GM23338 (cell line): Measurements from ENCODE around the gene GLCE. TPM values are rescaled to one million over a fixed set of nuclear protein-coding genes. Genes with fewer than 3 reads are reported as not detected.

Source experiments
- ATAC-seq: fragments of 200-7000 bp; cut with Tn5 transposase; 3 replicates; pipeline ENCODE4 v1.9.1; 2020
- DNase-seq: peaks from one replicate; pipeline ENCODE4 v3.0.0-alpha.2; 2015; ENCODE audit warnings: low spot score
- H2AFZ ChIP-seq: fragments of 200-600 bp; sonication (generic); 2 replicates; pipeline ENCODE4 v1.8.0; 2016; ENCODE audit warnings: antibody characterized with exemption, mild to moderate bottlenecking, moderate library complexity
- H3F3A ChIP-seq: fragments of 200-600 bp; sonication (generic); replicated peaks from 2 replicates; pipeline ENCODE4 v1.8.0; 2017; ENCODE audit warnings: antibody characterized with exemption, mixed run types, low read depth
- H3K27ac ChIP-seq: fragments of 200-600 bp; sonication (generic); 2 replicates; pipeline ENCODE4 v1.6.1; 2016; ENCODE audit warnings: low read depth
- H3K27me3 ChIP-seq: fragments of 200-600 bp; sonication (generic); 2 replicates; pipeline ENCODE4 v1.8.0; 2016; ENCODE audit warnings: mild to moderate bottlenecking, mixed run types, moderate library complexity; ENCODE audit not compliant: insufficient read depth
- H3K36me3 ChIP-seq: fragments of 200-600 bp; sonication (generic); 2 replicates; pipeline ENCODE4 v1.8.0; 2016; ENCODE audit warnings: mild to moderate bottlenecking; ENCODE audit not compliant: insufficient read depth
- H3K4me1 ChIP-seq: fragments of 200-600 bp; sonication (generic); 2 replicates; pipeline ENCODE4 v1.8.0; 2016; ENCODE audit warnings: mild to moderate bottlenecking, moderate library complexity; ENCODE audit not compliant: insufficient read depth
- H3K4me2 ChIP-seq: fragments of 200-600 bp; sonication (generic); 2 replicates; pipeline ENCODE4 v1.7.1; 2017; ENCODE audit warnings: mixed run types
- H3K4me3 ChIP-seq: fragments of 200-600 bp; sonication (generic); 2 replicates; pipeline ENCODE4 v1.6.1; 2016; ENCODE audit warnings: mixed run types
- H3K79me2 ChIP-seq: fragments of 200-600 bp; sonication (generic); replicated peaks from 2 replicates; pipeline ENCODE4 v1.8.0; 2017; ENCODE audit warnings: mild to moderate bottlenecking; ENCODE audit not compliant: insufficient read depth
- H3K9me2 ChIP-seq: fragments of 200-600 bp; sonication (generic); 2 replicates; pipeline ENCODE4 v1.8.0; 2017; ENCODE audit not compliant: insufficient read depth
- H4K20me1 ChIP-seq: fragments of 200-600 bp; sonication (generic); replicated peaks from 2 replicates; pipeline ENCODE4 v1.8.0; 2017; ENCODE audit warnings: mild to moderate bottlenecking; ENCODE audit not compliant: insufficient read depth
- H3K27ac Mint-ChIP-seq: 2 replicates; pipeline ENCODE4 v1.8.0; 2020; ENCODE audit warnings: inconsistent platforms, mild to moderate bottlenecking, moderate library complexity, mixed read lengths
- H3K27me3 Mint-ChIP-seq: 3 replicates; pipeline ENCODE4 v1.8.0; 2022; ENCODE audit warnings: low read depth, mild to moderate bottlenecking, moderate library complexity, mixed read lengths, inconsistent platforms; ENCODE audit not compliant: insufficient read depth, poor library complexity
- H3K36me3 Mint-ChIP-seq: 3 replicates; pipeline ENCODE4 v1.8.0; 2021; ENCODE audit warnings: low read depth, mild to moderate bottlenecking, inconsistent platforms, moderate library complexity, mixed read lengths
- H3K4me1 Mint-ChIP-seq: 3 replicates; pipeline ENCODE4 v1.8.0; 2020; ENCODE audit warnings: mild to moderate bottlenecking, inconsistent platforms, mixed read lengths
- H3K4me3 Mint-ChIP-seq: 3 replicates; pipeline ENCODE4 v1.8.0; 2021; ENCODE audit warnings: moderate library complexity, mild to moderate bottlenecking, inconsistent platforms, mixed read lengths
- H3K9me3 Mint-ChIP-seq: 3 replicates; pipeline ENCODE4 v1.8.0; 2020; ENCODE audit warnings: moderate library complexity, mild to moderate bottlenecking, inconsistent platforms, mixed read lengths
- CREB1 ChIP-seq: fragments of 250-450 bp; sonication (Bioruptor Pico); IDR thresholded peaks from 2 replicates; pipeline ENCODE4 v1.5.0; 2020; ENCODE audit warnings: low read depth, mild to moderate bottlenecking, moderate library complexity
- CTCF ChIP-seq, 2 experiments: fragments of 200-600 bp in 1 of 2; sonication (generic) in 1 of 2; conservative IDR thresholded peaks; 2 replicates each; pipeline versions ENCODE4 v1.5.1 to v1.6.1; 2016 to 2017; ENCODE audit warnings: antibody characterized with exemption in 2 of 2, low read depth in 2 of 2, mild to moderate bottlenecking in 2 of 2, moderate library complexity in 1 of 2
- EZH2 ChIP-seq: fragments of 200-600 bp; sonication (generic); IDR thresholded peaks from one replicate; pipeline ENCODE4 v1.8.0; 2017; ENCODE audit warnings: antibody characterized with exemption, mild to moderate bottlenecking, low read depth; ENCODE audit not compliant: unreplicated experiment
- EZH2phosphoT487 ChIP-seq: fragments of 200-600 bp; sonication (generic); IDR thresholded peaks from one replicate; pipeline ENCODE4 v1.8.1; 2018; ENCODE audit warnings: antibody characterized with exemption; ENCODE audit not compliant: unreplicated experiment
- JUNB ChIP-seq: IDR thresholded peaks from one replicate; pipeline ENCODE4 v1.6.1; 2016; ENCODE audit warnings: antibody characterized with exemption; ENCODE audit not compliant: unreplicated experiment
- NANOG ChIP-seq: IDR thresholded peaks from 2 replicates; pipeline ENCODE4 v1.6.1; 2016; ENCODE audit warnings: antibody characterized with exemption, borderline replicate concordance
- POLR2AphosphoS5 ChIP-seq: IDR thresholded peaks from 2 replicates; pipeline ENCODE4 v1.6.1; 2016; ENCODE audit warnings: antibody characterized with exemption, low read depth
- REST ChIP-seq: IDR thresholded peaks from one replicate; pipeline ENCODE4 v1.6.1; 2018; ENCODE audit warnings: antibody characterized with exemption; ENCODE audit not compliant: unreplicated experiment
- STAT1 ChIP-seq: IDR thresholded peaks from one replicate; pipeline ENCODE4 v1.6.1; 2016; ENCODE audit warnings: antibody characterized with exemption; ENCODE audit not compliant: unreplicated experiment
- ZNF114 ChIP-seq: fragments of 250-450 bp; sonication (Bioruptor Pico); IDR thresholded peaks from 2 replicates; pipeline ENCODE4 v1.5.0; 2020; ENCODE audit warnings: mild to moderate bottlenecking, moderate library complexity
- ZNF331 ChIP-seq: fragments of 250-450 bp; sonication (Bioruptor Pico); IDR thresholded peaks from 2 replicates; pipeline ENCODE4 v1.5.0; 2020; ENCODE audit warnings: low read depth, mild to moderate bottlenecking, moderate library complexity
- polyA plus RNA-seq: library from polyadenylated mRNA; unstranded; fragments of >200 nt; fragmentation: Nextera tagmentation; extraction: Ambion mirVana; gene quantifications from 2 replicates; pipeline ENCODE4 v1.2.1, GENCODE V29; 2016
- total RNA-seq: library from RNA; depleted of rRNA; stranded (reverse); fragments of >200 nt; shearing (Covaris generic); gene quantifications from 2 replicates; pipeline ENCODE4 v1.2.3, GENCODE V29; 2014
- TF ChIP-seq, protein P1 (sequence below): fragments of 250-450 bp; sonication (Bioruptor Pico); IDR thresholded peaks from 2 replicates; pipeline ENCODE4 v1.5.0; 2020; ENCODE audit warnings: mild to moderate bottlenecking, moderate library complexity
- TF ChIP-seq, protein P2 (sequence below): IDR thresholded peaks from 2 replicates; pipeline ENCODE4 v1.6.1; 2016; ENCODE audit warnings: antibody characterized with exemption

Gene GLCE
- total and polyA plus RNA-seq, 2 experiments from 2014 or later: 7.5 to 15.5 TPM

DNA sequence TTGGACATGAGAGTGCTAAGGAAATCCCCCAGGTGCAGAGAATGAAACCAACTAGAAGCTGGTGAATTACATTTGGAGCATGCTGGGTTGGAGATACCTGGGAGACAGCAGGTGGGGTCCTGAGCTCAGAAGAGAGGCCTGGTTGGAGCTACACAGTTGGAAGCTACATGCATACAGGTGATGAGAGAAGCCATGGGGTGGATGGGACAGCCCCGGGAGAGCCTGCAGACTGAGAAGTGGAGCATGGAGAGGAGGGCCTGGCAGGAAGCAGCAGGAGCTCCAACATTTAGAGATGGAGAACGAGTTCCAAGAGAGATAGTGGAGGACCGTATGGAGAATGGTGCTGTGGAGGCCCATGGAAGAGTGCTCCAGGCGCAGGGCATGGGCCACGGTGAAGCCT, 148.5 kb downstream of the GLCE start:
- Histone ChIP-seq H3K27me3 (no peaks in the 10 kb centered on the region), H3K4me2 (no peak overlapping the region), H3K79me2 (peaks cover 10% of the 10 kb centered on the region), H3K4me1 (peaks cover 6% of the 10 kb centered on the region), H3F3A (no peaks in the 10 kb centered on the region), H3K36me3 (0 out of 2 replicates have a peak, but pooled peaks cover 4% of the 10 kb centered on the region), H4K20me1 (0 out of 2 replicates have a peak, but pooled peaks cover 3% of the 10 kb centered on the region), H3K9me2 (no peaks in the 10 kb centered on the region), H3K4me3 (no peak overlapping the region), H2AFZ (no peak overlapping the region), H3K27ac (no peak overlapping the region)
- Mint-ChIP-seq H3K4me3 (no peak overlapping the region), H3K9me3 (no peaks in the 10 kb centered on the region), H3K36me3 (peaks cover 12% of the 10 kb centered on the region), H3K27me3 (peaks cover 5% of the 10 kb centered on the region), H3K27ac (no peak overlapping the region), H3K4me1 (peaks cover 20% of the 10 kb centered on the region)
- TF ChIP-seq STAT1: no peak
- TF ChIP-seq EZH2: no peak
- TF ChIP-seq POLR2AphosphoS5: no peak
- TF ChIP-seq EZH2phosphoT487: no peak
- no peak for TF ChIP-seq REST
- no peak for TF ChIP-seq CTCF (conservative IDR thresholded peaks at IDR 0.05; ENCODE audit: low read depth in 2 of 2)
- no peak for TF ChIP-seq JUNB
- no peak for TF ChIP-seq CREB1 (CRISPR knock-in tag)
- TF ChIP-seq, protein P1, sequence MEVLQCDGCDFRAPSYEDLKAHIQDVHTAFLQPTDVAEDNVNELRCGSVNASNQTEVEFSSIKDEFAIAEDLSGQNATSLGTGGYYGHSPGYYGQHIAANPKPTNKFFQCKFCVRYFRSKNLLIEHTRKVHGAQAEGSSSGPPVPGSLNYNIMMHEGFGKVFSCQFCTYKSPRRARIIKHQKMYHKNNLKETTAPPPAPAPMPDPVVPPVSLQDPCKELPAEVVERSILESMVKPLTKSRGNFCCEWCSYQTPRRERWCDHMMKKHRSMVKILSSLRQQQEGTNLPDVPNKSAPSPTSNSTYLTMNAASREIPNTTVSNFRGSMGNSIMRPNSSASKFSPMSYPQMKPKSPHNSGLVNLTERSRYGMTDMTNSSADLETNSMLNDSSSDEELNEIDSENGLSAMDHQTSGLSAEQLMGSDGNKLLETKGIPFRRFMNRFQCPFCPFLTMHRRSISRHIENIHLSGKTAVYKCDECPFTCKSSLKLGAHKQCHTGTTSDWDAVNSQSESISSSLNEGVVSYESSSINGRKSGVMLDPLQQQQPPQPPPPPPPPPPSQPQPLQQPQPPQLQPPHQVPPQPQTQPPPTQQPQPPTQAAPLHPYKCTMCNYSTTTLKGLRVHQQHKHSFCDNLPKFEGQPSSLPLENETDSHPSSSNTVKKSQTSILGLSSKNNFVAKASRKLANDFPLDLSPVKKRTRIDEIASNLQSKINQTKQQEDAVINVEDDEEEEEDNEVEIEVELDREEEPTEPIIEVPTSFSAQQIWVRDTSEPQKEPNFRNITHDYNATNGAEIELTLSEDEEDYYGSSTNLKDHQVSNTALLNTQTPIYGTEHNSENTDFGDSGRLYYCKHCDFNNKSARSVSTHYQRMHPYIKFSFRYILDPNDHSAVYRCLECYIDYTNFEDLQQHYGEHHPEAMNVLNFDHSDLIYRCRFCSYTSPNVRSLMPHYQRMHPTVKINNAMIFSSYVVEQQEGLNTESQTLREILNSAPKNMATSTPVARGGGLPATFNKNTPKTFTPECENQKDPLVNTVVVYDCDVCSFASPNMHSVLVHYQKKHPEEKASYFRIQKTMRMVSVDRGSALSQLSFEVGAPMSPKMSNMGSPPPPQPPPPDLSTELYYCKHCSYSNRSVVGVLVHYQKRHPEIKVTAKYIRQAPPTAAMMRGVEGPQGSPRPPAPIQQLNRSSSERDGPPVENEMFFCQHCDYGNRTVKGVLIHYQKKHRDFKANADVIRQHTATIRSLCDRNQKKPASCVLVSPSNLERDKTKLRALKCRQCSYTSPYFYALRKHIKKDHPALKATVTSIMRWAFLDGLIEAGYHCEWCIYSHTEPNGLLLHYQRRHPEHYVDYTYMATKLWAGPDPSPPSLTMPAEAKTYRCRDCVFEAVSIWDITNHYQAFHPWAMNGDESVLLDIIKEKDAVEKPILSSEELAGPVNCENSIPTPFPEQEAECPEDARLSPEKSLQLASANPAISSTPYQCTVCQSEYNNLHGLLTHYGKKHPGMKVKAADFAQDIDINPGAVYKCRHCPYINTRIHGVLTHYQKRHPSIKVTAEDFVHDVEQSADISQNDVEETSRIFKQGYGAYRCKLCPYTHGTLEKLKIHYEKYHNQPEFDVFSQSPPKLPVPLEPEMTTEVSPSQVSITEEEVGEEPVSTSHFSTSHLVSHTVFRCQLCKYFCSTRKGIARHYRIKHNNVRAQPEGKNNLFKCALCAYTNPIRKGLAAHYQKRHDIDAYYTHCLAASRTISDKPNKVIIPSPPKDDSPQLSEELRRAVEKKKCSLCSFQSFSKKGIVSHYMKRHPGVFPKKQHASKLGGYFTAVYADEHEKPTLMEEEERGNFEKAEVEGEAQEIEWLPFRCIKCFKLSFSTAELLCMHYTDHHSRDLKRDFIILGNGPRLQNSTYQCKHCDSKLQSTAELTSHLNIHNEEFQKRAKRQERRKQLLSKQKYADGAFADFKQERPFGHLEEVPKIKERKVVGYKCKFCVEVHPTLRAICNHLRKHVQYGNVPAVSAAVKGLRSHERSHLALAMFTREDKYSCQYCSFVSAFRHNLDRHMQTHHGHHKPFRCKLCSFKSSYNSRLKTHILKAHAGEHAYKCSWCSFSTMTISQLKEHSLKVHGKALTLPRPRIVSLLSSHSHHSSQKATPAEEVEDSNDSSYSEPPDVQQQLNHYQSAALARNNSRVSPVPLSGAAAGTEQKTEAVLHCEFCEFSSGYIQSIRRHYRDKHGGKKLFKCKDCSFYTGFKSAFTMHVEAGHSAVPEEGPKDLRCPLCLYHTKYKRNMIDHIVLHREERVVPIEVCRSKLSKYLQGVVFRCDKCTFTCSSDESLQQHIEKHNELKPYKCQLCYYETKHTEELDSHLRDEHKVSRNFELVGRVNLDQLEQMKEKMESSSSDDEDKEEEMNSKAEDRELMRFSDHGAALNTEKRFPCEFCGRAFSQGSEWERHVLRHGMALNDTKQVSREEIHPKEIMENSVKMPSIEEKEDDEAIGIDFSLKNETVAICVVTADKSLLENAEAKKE (CRISPR knock-in tag): no peak
- TF ChIP-seq ZNF114 (CRISPR knock-in tag): no peak
- TF ChIP-seq ZNF331: no peak
- TF ChIP-seq NANOG: no peak
- TF ChIP-seq, protein P2, sequence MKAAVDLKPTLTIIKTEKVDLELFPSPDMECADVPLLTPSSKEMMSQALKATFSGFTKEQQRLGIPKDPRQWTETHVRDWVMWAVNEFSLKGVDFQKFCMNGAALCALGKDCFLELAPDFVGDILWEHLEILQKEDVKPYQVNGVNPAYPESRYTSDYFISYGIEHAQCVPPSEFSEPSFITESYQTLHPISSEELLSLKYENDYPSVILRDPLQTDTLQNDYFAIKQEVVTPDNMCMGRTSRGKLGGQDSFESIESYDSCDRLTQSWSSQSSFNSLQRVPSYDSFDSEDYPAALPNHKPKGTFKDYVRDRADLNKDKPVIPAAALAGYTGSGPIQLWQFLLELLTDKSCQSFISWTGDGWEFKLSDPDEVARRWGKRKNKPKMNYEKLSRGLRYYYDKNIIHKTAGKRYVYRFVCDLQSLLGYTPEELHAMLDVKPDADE: no peak
- no peak for DNase-seq
- no peak for ATAC-seq
